GM23248 (cell line): ENCODE data around the gene STRN4.
"Not testable (repeated sequence)": the region's sequence is repeated elsewhere in the genome, so short reads cannot be mapped to it uniquely, and the experiment has no call there.

Experiments
- EZH2 ChIP-seq: fragments of 200-600 bp; sonication (generic); IDR thresholded peaks from 2 replicates; pipeline ENCODE4 v1.6.1; 2018; ENCODE audit warnings: antibody characterized with exemption, mild to moderate bottlenecking; ENCODE audit not compliant: insufficient read depth, poor library complexity, severe bottlenecking
- EZH2phosphoT487 ChIP-seq: fragments of 200-600 bp; sonication (generic); IDR thresholded peaks from 2 replicates; pipeline ENCODE4 v1.6.1; 2018; ENCODE audit warnings: antibody characterized with exemption, moderate library complexity, mild to moderate bottlenecking, low read depth; ENCODE audit not compliant: insufficient read depth

DNA sequence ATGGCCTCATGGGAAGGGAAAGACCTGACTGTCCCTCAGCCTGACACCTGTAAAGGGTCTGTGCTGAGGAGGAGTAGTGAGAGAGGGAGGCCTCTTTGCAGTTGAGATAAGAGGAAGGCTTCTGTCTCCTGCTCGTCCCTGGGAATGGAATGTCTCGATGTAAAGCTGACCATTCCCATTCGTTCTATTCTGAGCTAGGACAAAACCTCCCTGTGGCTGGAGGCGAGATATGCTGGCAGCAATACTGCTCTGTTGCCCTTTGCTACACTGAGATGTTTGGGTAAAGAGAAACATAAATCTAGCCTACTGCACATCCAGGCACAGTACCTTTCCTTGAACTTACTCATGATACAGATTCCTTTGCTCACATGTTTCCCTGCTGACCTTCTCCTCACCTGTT, 22.5 kb upstream of the STRN4 start:
- TF ChIP-seq EZH2, EZH2phosphoT487: not testable (repeated sequence)
